ENCODE data around the gene CDO1.
"Not testable (repeated sequence)": the region's sequence is repeated elsewhere in the genome, so short reads cannot be mapped to it uniquely, and the experiment has no call there.

The CDO1 gene

DNA sequence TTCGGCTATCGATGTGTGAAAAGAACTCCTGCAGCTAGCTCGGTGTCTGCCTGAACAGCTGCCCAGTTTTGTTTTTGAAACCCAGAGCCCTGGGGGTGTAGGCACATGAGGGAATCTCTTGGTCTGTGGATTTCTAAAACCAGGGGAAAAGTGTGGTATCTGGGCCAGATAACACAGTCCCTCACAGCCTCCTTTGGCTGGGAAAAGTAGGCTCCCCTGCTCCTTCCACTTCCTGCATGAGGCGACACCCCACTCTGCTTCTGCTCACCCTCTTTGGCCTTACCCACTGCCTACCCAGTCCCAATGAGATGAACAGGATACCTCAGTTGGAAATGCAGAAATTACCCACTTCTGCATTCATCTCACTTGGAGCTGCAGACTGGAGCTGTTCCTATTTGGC is 9.5 kb upstream of the CDO1 start:
- no peak for DNase-seq

- DNase-seq: not testable (repeated sequence)
Measured at GRCh38 chr5:115824983-115825382, 8.5 kb upstream of the CDO1 start.

GRCh38 chr5:115820846-115821245 is 4.4 kb upstream of the CDO1 start:
- DNase-seq: no peak

- DNase-seq: no peak
Measured at GRCh38 chr5:115818821-115819220, 2.4 kb upstream of the CDO1 start.

DNA sequence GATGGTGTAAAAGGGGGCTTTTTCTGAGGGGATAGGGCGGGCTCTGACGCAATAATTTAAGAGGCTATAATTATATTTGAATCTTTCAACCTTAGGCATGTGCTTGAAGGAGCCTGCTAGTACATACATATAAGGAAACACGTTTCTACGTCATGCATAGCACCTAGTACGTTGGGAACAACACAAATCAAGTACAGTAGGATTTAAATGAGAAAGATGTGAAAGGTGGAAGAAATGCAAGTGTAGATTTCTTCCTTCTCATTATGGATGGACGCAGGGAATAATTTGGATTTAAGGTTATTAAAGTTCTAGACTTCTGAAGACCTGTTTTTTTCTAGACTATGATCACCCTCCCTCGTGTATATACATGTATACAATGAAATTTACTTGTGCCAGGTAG is 927 bp upstream of the CDO1 start:
- no peak for DNase-seq

GRCh38 chr5:115815693-115816225 is 700 bp downstream of the CDO1 start:
- DNase-seq: no peak

- DNase-seq: no peak
Measured at GRCh38 chr5:115815006-115815692, 1.3 kb downstream of the CDO1 start.

DNA sequence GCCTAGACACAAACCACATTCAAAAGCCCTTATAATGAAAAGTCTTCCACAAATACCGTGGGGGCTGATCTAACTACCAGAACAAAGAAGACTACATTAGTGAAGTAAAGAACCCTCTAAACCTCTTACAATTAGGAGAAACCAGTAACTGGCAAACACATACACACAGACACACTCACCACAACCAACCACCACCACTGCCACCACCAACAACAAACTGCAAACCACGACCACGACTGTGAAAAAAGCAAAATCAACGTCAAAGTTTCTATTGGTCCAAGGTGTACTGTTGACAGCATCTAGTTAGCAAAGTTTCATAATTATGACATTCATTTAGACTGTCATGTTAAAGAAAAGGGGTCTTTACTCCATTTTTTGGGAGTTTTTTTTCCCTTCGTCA is 2.7 kb downstream of the CDO1 start:
- no peak for DNase-seq

- DNase-seq: no peak
Measured at GRCh38 chr5:115812372-115812771, 4.1 kb downstream of the CDO1 start.

GRCh38 chr5:115811406-115811805 is 5.1 kb downstream of the CDO1 start:
- no peak for DNase-seq

- no peak for DNase-seq
Measured at GRCh38 chr5:115810761-115811160, 5.7 kb downstream of the CDO1 start.

GRCh38 chr5:115809946-115810345 is 6.5 kb downstream of the CDO1 start:
- no peak for DNase-seq

DNA sequence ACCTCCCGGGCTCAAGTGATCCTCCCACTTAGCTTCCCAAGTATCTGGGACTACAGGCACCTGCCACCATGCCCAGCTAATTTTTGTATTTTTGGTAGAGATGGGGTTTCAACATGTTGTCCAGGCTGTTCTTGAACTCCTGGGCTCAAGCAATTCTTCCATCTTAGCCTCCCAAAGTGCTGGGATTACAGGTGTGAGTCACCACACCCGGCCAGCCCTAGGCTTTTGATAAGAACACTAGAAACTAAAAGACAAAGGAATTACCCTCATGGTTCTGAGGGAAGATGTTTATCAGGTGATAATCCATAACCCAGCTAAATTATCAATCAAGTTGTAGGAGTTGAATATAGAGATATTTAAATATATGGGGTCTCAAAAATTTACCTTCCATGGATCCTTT is 8.4 kb downstream of the CDO1 start:
- not testable (repeated sequence) for DNase-seq

DNA sequence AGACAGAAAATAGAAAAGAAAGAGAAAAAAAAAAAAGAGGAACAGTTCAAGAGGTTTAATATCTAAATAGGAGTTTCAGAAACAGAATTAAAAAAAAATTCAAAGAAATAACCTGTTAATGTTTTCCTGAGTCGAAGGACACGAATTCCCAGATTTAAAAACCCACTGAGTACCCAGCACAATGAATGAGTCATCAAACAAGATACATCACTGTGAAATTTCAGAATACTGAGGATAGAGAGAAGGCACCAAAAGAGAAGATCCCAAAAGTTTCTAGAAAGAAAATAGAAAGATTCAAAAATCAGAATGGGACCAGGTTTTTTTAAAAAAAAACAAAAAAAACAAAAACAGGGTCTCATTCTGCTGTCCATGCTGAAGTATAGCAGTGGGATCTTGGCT is 8.8 kb downstream of the CDO1 start:
- DNase-seq: no peak

GRCh38 chr5:115806986-115807653 is 9.3 kb downstream of the CDO1 start:
- DNase-seq: no peak

- no peak for DNase-seq
Measured at GRCh38 chr5:115801984-115802383, 14.5 kb downstream of the CDO1 start.

DNA sequence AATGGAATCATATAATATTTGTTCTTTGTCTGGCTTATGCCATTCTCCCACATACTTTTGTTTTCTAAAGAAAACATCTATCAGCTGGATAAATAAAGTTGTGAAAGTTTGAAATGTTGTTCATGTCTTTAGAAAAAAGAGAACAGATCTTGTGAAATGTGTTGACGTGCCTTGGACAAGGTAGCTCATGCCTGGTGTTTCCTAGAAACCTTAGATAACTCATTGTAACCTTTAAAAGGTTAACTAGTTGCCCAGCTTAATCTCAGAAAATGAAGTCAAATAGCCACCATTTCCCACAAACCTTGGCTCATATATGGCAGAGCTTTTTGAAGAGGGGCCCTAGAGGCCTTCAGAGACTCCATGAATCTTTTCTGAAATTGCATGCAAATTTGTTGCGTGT is 15.3 kb downstream of the CDO1 start:
- DNase-seq: no peak

- no peak for DNase-seq
Measured at GRCh38 chr5:115800108-115800507, 16.4 kb downstream of the CDO1 start.

- no peak for DNase-seq
Measured at GRCh38 chr5:115798252-115798651, 18.2 kb downstream of the CDO1 start.

DNA sequence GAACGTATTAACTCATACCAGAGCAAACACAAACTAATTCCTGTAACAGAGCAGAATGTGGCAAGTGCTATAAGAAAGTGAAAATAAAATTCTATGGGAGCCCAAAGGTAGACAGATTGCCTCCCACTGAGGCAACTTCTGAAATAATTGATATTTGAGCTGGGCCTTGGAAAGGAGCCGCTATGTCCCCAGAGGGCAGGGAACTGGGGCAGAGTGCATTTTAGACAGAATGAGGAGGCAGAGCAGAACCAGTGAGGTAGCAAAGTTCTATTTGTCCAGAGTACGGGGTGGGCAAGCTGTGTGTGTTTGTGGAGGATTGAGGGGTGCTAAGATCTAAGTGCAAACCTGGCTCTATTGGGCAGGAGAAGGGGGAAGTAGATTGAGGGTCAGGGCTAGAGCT is 19.8 kb downstream of the CDO1 start:
- no peak for DNase-seq

DNA sequence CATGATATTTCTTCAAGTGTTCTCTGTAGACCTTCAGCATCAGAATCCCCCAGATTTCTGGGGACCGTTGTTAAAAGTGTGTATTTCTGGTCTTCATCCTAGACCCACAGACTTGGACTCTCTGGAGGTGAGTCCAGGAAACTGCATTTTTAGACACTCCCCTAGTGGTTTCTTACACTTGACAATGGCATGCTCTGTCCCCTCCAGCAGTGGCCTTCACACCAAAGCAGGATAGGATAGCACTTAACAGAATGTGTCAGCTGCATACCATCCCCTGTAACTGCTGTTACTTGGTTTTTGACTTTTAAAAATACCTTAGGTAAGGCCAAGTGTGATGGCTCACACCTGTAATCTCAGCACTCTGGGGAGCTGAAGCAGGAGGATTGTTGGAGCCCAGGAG is 20.8 kb downstream of the CDO1 start:
- no peak for DNase-seq

- DNase-seq: no peak
Measured at GRCh38 chr5:115788440-115788839, 28.0 kb downstream of the CDO1 start.

DNA sequence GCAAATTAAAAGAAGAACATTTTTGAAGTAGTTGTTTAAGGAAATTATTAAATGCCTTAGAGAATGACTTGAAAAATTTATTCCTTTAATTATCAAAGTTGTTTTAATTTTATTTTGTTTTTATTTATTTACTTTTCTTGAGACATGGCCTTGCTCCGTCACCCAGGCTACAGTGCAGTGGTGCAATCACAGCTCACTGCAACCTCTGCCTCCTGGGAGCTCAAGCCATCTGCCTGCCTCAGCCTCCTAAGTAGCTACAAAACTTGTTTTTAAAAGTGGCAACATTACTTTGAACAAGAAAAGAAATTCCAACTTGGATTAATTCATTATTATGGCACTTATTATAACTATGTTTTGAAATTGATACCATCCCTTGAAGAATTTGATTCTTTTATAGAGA is 29.0 kb downstream of the CDO1 start:
- no peak for DNase-seq

- no peak for DNase-seq
Measured at GRCh38 chr5:115785381-115786065, 30.9 kb downstream of the CDO1 start.

All from NCI-H510A (cell line).